Stimulated activated CD8-positive, alpha-beta memory T cell treated with anti-CD3 and anti-CD28 coated beads, Interleukin-12 subunit alpha, Interleukin-12 subunit beta, amount 100 ng/mL, for 1 hour (primary cell): ENCODE results near the gene LRRC1.

Experiments
- DNase-seq: peaks from one replicate; pipeline ENCODE4 v3.0.0-alpha.2; 2020; ENCODE audit warnings: low read depth

LRRC1 gene

GRCh38 chr6:53925891-53926290 is 131.1 kb downstream of the LRRC1 start:
- DNase-seq: no peak

GRCh38 chr6:53926505-53926904 is 131.7 kb downstream of the LRRC1 start:
- DNase-seq: no peak

GRCh38 chr6:53928641-53929040 is 133.8 kb downstream of the LRRC1 start:
- no peak for DNase-seq

GRCh38 chr6:53929041-53929820 is 134.4 kb downstream of the LRRC1 start:
- no peak for DNase-seq

GRCh38 chr6:53929821-53930120 is 135.0 kb downstream of the LRRC1 start:
- DNase-seq: no peak

- no peak for DNase-seq
These were observed 135.5 kb downstream of the LRRC1 start for GRCh38 chr6:53930330-53930729.

- no peak for DNase-seq
These were observed 136.3 kb downstream of the LRRC1 start for GRCh38 chr6:53931086-53931485.

GRCh38 chr6:53932516-53932915 is 137.7 kb downstream of the LRRC1 start:
- no peak for DNase-seq

GRCh38 chr6:53934023-53934422 is 139.2 kb downstream of the LRRC1 start:
- DNase-seq: no peak

GRCh38 chr6:53937461-53937860 is 142.7 kb downstream of the LRRC1 start:
- no peak for DNase-seq

GRCh38 chr6:53938810-53939209 is 144.0 kb downstream of the LRRC1 start:
- DNase-seq: no peak

GRCh38 chr6:53939830-53940229 is 145.0 kb downstream of the LRRC1 start:
- DNase-seq: no peak

GRCh38 chr6:53943395-53943794 is 148.6 kb downstream of the LRRC1 start:
- no peak for DNase-seq

GRCh38 chr6:53944091-53944490 is 149.3 kb downstream of the LRRC1 start:
- DNase-seq: no peak

- no peak for DNase-seq
These were observed 149.7 kb downstream of the LRRC1 start for GRCh38 chr6:53944543-53944942.

- no peak for DNase-seq
These were observed 151.1 kb downstream of the LRRC1 start for GRCh38 chr6:53945765-53946407.

- DNase-seq: no peak
These were observed 153.0 kb downstream of the LRRC1 start for GRCh38 chr6:53947780-53948179.

- no peak for DNase-seq
These were observed 156.6 kb downstream of the LRRC1 start for GRCh38 chr6:53951383-53951782.

GRCh38 chr6:53956068-53956711 is 161.4 kb downstream of the LRRC1 start:
- DNase-seq: no peak

GRCh38 chr6:53956804-53957203 is 162.0 kb downstream of the LRRC1 start:
- no peak for DNase-seq

GRCh38 chr6:53959717-53960116 is 164.9 kb downstream of the LRRC1 start:
- DNase-seq: no peak

GRCh38 chr6:53960311-53960710 is 165.5 kb downstream of the LRRC1 start:
- no peak for DNase-seq

- DNase-seq: no peak
These were observed 167.0 kb downstream of the LRRC1 start for GRCh38 chr6:53961679-53962370.
